NCI-H82 treated with DMSO at 0.1 percent for 48 hours (cell line): ENCODE results near the gene CYP4B1.

Experiments
- DNase-seq: peaks from one replicate; lab custom pipeline; 2025; ENCODE audit not compliant: unreplicated experiment; lab: John Stamatoyannopoulos, UW

CYP4B1 gene

DNA sequence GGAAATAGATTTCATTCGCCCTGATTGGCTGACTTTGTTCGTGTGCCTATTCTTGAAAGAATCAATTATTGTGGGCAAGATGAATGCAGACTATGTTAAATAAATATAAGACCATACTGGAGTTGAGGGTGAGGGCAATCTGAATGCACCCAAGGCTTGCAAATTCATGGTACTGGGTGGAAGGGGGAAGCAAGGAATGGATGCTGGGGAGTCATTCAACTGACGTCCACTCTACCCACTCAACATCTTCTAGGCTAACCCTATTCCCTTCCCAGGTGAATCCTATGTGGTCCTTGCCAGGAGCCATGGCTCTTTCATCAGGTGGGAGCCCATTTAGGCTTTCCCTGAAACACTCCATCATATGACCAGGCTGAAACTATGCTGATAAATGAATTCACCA lies 5.7 kb upstream of the CYP4B1 start:
- DNase-seq = no peak

DNA sequence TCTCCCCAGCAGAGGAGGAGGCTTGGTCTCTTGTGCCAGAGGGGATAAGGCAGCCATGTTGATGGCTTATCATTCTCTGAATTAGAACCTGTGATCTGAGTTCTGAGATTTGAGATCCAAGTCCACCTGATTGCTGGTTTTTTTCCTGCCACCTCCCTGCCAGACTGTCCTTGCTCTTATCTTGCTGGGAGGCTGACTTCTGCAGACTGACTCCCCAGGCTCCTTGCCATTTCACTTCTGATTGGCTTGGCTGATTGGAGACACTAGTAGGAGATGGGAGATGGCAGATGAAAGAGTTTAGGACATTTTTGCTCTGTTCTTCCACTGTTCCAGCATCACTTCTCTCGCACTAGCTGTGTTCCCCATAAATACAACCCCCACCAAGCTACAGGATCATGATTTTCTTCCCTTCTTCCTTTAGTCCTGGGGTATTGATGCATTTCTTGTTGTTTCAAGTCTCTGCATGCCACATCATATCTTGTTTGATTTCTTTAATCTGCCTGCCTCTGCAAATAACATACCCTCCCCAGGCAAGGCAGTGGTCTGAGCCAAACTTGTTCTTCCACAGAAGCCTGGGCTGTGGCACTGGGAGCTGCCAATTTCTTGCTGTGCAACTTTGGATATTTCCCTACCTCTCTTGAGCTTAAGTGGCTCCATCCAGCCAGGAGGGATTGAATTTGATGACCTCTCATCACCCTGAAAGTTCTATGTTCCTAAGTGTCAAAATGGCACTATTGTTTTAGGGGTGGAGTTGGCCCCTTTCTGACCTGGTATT lies 963 bp upstream of the CYP4B1 start:
- no peak for DNase-seq

- DNase-seq = no peak
These were observed 1.9 kb downstream of the CYP4B1 start for GRCh38 chr1:46800742-46801141.

GRCh38 chr1:46801323-46802055 lies 2.6 kb downstream of the CYP4B1 start:
- DNase-seq = no peak

DNA sequence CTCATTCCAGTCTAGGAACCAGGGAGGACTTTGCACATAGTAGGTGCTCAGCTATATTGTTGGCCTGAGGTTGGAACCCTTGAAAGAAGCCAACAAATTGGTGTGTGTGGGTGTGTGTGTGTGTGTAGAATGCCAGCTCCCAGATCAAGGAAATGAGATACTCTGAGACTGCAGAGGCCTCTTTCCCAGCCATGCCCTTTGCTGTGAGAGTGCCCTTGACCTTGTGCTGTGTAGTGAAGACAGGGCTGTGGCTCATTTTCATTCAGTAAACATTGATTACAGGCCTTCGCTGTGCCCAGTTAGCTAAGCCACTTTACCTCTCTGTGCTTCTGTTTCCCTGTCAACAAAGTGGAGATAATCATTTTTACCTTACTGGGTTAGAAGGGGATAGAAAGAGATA lies 3.2 kb downstream of the CYP4B1 start:
- DNase-seq = no peak

DNA sequence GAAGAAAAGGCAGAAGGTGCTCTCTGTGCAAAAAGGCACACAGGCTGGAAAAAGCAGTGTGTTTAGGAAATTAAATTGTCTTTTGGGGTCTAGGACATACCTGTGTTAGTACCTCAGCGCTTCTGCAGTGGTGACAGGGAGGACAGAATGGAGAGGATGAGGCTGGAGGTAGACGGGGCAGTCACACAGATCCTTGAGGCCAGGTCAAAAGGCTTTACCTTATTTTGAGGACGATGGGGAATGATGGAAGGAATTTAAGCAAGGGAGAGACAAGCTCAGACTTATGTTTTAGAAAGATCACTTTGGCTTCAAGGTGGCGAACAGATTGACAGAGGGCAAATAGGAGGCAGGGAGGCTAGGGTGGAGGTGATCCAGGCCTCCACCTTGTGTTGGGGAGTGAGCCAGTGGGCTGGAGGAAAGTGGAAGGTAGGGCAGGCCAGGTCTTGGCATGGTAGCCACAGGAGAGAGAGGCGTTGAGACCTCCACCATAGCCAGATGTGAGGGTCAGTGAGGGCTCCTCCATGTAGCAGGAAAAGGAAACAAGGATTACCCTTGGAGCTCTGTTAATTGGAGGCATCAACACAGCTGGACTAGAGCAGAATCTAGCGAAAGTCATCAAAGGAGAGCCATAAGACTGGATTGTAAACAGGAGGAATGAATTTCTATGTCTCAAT lies 4.2 kb downstream of the CYP4B1 start:
- no peak for DNase-seq

- no peak for DNase-seq
These were observed 5.4 kb downstream of the CYP4B1 start for GRCh38 chr1:46804027-46804889.

DNA sequence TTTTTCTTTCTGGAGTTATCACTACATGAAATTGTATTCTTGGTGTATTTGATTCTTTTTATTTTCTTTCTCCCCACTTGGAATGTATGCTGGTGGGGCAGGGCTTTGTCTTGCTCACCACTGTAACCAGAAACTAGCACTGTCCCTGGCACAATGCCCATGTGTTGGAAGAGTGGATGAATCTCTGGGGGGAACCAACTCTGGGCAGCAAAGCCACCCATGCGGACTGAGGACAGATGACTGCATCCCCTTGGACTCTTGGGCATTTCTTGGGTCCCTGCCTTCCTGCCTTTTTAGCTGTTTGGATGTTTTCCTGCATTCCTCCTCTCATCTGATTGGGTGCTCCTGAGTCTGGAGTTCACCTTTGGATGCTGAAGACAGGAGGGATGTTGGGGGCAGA lies 6.1 kb downstream of the CYP4B1 start:
- no peak for DNase-seq

DNA sequence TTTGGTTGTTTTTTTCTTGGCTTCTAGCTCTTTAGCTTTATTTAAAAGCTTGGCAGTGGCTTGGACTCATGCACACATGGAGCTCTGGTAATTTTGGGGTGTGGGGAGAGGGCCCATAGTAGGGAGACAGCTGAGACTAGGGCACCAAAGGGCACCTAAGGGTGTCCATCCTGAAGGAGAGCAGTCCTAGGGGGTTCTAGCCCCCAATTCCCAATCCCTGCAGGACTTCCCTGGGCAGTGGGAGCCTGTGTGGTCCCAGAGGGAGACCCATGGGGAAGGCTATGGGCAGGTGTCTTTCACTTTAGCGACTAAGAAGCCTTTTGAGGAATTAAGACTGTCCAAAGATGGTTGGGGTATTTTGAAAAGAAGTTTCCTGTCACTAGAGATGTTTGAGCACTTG lies 6.9 kb downstream of the CYP4B1 start:
- no peak for DNase-seq

GRCh38 chr1:46806196-46807020 lies 7.6 kb downstream of the CYP4B1 start:
- DNase-seq = no peak

DNA sequence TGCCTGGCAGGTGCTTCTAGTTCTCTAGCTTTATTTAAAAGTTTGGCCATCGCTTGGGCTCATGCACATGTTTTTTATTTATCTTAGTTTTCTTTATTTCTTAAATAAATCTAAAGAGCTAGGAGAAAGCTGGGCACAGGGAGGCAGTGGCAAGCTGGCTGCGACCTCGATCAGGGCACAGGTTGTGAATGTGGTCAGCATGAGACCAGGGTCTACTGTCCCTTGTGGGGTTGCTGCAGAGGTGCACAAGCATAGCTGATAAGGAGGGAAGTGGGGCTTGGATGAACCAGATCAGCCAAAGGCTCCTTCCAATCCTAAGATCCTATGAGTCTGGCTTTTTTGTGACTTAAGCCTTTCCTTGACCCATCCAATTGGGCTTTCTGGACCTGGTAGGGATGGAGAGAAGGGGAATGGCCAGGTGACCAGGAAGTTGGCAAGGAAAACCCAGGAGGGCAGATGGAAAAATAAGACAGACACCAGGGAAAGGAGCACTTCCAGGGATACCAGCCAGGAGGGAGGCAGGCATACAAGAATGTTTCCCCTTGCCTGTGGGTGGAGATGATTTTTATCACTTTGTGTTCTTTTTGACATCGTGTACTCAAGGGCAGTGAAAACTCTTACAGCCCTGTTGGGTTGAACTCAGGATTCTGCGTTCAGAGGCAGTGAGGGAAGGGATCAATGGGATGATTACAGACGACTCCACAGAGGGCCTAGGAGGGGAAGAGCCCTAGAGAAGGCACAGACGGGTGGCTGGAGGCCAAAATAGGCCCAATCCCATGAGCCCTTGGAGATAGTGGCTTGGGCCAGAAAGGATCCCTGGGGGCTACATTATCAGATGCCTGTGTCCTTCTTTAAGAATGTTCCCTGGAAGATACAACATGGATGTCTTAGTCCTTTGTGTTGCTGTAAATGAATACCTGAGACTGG lies 8.5 kb downstream of the CYP4B1 start:
- DNase-seq = no peak

GRCh38 chr1:46809071-46809470 lies 10.2 kb downstream of the CYP4B1 start:
- no peak for DNase-seq

GRCh38 chr1:46809904-46810303 lies 11.1 kb downstream of the CYP4B1 start:
- no peak for DNase-seq

- no peak for DNase-seq
These were observed 11.8 kb downstream of the CYP4B1 start for GRCh38 chr1:46810596-46810995.

GRCh38 chr1:46811053-46811452 lies 12.2 kb downstream of the CYP4B1 start:
- no peak for DNase-seq

DNA sequence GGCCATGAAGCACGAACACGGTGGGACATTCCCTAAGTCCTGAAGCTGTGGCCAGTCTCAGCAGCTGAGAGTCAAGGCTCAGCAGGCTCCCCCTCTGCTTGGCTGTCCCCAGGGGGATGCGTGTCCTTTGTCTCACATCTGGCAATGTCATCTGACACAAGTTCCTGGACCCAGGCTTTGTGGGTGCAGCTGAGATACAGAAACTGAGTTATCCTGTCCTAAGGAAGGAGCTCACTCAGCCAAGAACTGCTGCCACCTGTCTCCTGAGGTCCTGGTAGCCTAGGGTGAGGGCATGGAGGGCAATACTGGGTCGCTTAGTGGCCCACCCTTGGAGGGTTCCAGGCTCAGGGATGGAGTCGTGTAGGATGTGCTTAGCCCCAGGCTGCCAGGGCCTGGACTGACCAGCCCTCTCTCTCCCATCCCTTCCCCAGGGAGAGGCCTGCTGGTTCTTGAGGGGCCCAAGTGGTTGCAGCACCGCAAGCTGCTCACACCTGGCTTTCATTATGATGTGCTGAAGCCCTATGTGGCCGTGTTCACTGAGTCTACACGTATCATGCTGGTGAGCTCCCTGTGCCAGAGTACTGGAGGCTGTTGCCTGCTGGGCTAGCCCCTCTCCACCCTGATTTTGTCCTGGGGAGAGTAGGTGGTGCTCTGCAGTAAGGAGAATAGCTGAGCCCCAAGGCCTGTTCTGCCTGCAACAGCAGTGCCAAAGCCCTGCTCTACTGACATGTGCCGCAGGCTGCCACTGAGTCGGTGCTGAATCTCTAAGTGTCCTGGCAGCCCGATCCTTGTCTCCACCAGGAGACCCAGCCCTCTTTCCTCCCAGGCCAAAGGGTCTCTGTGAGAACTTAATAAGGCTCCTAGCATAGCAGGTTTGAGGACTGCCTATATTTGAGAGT lies 13.5 kb downstream of the CYP4B1 start:
- DNase-seq = no peak

- no peak for DNase-seq
These were observed 14.4 kb downstream of the CYP4B1 start for GRCh38 chr1:46812996-46813857.
